Measurements from ENCODE around the gene DNAH17. TPM values are rescaled to one million over a fixed set of nuclear protein-coding genes. Genes with fewer than 3 reads are reported as not detected.

DNAH17 gene
- total RNA-seq, 3 donors from 2014 or later (not counting 1 experiment from before 2014, with no cell fraction given) = 0.16 to 0.25 (median 0.24) TPM

DNA sequence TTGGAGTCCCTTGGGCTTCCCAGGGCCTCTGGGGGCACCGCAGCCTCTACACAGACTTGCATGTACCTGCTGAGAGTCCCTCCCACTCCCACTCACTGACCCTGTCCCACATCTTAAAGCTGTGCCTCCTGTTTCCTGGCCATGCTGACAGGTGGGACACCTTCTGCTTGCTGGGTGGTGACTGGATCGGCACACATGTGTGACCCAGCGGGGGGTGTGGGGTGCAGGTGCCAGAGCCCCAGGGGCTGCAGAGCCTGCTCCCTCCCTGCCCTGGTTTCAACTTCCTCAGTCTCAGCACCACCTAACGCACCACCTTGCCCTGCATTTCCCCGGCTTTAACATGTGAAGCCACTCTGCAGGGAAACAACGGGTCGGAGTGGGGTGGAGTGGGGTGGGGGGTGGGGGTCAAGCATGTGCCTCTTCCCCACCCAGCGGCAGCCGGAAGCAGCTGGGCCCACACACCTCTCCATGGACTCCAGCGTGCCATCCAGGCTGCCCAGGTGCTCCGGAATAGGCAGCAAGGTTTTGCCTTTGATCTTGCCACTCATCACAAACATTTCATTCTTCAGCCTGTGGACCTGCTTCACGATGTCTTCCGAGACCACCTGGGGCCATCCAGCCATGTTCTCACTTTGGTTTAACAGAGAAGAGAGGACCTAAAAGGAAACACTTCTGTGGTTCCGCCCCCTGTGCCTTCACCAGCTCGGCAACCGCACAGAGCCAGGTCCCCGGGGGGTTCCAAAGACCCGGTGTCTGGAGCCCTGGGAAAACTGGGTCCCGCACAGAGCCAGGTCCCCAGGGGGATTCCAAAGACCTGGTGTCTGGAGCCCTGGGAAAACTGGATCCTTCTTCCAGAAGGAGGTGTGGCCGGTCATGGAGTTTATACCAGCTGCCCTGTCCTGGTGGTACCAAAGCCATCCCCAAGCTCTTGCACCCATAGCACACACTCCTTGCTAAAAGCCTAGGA, 4.7 kb downstream of the DNAH17 start:
- no peaks in the 10 kb centered on the region for H3K9me3 ChIP-seq (ENCODE audit: control insufficient read depth, insufficient read depth, low read length)
- intact Hi-C loops (cut with micrococcal nuclease) = no loop called here
- H3K27ac Mint-ChIP-seq = no peak overlapping the region

DNA sequence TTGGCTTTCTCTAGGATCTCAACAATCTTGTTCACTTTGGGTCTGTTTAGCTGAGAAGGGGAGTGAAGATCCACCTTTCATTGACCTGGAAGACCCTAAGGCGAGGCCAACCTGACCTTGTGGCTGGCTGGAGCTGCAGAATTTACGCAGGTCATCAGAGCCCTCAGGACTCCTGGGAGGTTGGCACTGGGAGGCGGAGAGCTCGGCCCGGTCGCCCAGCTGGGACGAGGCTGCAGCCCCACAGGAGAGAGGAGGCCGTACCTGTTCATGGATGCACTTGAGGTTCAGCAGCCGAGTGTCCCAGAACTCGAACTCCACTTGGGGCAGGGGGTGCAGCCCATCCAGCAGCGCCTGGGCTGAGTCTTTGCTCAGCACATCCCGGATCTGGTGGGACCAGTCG, 5.9 kb downstream of the DNAH17 start:
- H3K27me3 Mint-ChIP-seq (ENCODE audit: low read depth in 2 of 2) = no peaks in the 10 kb centered on the region
- no peak overlapping the region for H3K4me3 Mint-ChIP-seq
- Histone ChIP-seq H3K27me3 (ENCODE audit: control insufficient read depth, insufficient read depth, low read length) (no peaks in the 10 kb centered on the region), H3K4me3 (ENCODE audit: low read length) (no peak overlapping the region), H3K9me3 (ENCODE audit: control insufficient read depth, insufficient read depth, low read length) (no peaks in the 10 kb centered on the region), H3K27ac (ENCODE audit: low read length) (no peak overlapping the region), H3K36me3 (ENCODE audit: control insufficient read depth, insufficient read depth, low read length) (no peaks in the 10 kb centered on the region), H3K4me1 (ENCODE audit: control insufficient read depth, insufficient read depth, low read length) (no peaks in the 10 kb centered on the region)
- H3K27ac Mint-ChIP-seq = no peak overlapping the region
- intact Hi-C loops (cut with micrococcal nuclease) = no loop called here
- DNase-seq = no peak
- H3K36me3 Mint-ChIP-seq = no peaks in the 10 kb centered on the region
- no peak for ATAC-seq
- TF ChIP-seq, protein P1, sequence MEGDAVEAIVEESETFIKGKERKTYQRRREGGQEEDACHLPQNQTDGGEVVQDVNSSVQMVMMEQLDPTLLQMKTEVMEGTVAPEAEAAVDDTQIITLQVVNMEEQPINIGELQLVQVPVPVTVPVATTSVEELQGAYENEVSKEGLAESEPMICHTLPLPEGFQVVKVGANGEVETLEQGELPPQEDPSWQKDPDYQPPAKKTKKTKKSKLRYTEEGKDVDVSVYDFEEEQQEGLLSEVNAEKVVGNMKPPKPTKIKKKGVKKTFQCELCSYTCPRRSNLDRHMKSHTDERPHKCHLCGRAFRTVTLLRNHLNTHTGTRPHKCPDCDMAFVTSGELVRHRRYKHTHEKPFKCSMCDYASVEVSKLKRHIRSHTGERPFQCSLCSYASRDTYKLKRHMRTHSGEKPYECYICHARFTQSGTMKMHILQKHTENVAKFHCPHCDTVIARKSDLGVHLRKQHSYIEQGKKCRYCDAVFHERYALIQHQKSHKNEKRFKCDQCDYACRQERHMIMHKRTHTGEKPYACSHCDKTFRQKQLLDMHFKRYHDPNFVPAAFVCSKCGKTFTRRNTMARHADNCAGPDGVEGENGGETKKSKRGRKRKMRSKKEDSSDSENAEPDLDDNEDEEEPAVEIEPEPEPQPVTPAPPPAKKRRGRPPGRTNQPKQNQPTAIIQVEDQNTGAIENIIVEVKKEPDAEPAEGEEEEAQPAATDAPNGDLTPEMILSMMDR (IDR thresholded peaks at IDR 0.05) = no peak
- no peaks in the 10 kb centered on the region for H3K9me3 Mint-ChIP-seq
- 92% methylated on average over 13 of the region's 13 CpGs for WGBS (ENCODE audit: insufficient coverage)
- no peaks in the 10 kb centered on the region for H3K4me1 Mint-ChIP-seq

More for the DNA sequence above, 4.7 kb downstream of the DNAH17 start:
- Histone ChIP-seq H3K36me3 (ENCODE audit: control insufficient read depth, insufficient read depth, low read length) (no peaks in the 10 kb centered on the region), H3K4me1 (ENCODE audit: control insufficient read depth, insufficient read depth, low read length) (no peaks in the 10 kb centered on the region), H3K27ac (ENCODE audit: low read length) (no peak overlapping the region), H3K4me3 (ENCODE audit: low read length) (no peak overlapping the region), H3K27me3 (ENCODE audit: control insufficient read depth, insufficient read depth, low read length) (no peaks in the 10 kb centered on the region)
- TF ChIP-seq, protein P1 (IDR thresholded peaks at IDR 0.05) = no peak
- ATAC-seq = no peak
- no peaks in the 10 kb centered on the region for H3K4me1 Mint-ChIP-seq
- no peak for DNase-seq
- H3K9me3 Mint-ChIP-seq = no peaks in the 10 kb centered on the region
- 74% methylated on average over 16 of the region's 20 CpGs for whole genome bisulfite sequencing (ENCODE audit: insufficient coverage)
- no peak overlapping the region for H3K4me3 Mint-ChIP-seq
- H3K36me3 Mint-ChIP-seq = no peaks in the 10 kb centered on the region
- no peaks in the 10 kb centered on the region for H3K27me3 Mint-ChIP-seq (ENCODE audit: low read depth in 2 of 2)

DNA sequence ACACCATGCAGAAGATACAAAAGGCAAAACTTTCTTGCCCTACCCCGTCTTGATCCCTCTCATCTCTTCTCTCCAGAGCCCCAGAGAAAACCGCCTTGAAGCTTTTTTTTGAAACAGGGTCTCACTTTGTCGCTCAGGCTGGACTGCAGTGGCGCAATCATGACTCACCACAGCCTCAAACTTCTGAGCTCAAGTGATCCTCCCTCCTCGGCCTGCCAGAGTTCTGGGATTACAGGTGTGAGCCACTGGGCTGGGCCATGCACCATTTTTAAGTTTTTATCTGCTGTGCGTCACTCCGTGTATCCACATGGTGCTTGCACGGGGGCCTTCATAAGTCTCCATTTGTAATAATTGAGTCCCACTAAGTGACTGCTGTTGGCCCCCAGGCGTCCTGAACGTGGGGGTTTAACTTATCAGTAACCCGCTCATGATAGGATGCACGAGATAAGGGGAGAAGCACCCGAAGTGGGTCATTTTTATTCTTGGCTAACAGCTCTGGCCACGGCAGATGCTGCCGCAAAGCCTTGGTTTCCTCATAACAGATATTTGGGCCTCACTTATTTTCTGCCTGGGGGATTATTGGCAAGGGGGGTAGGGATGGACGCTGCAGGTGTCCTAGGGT, 8.6 kb downstream of the DNAH17 start:
- Histone ChIP-seq H3K4me1 (ENCODE audit: control insufficient read depth, insufficient read depth, low read length) (no peaks in the 10 kb centered on the region), H3K36me3 (ENCODE audit: control insufficient read depth, insufficient read depth, low read length) (no peaks in the 10 kb centered on the region), H3K27me3 (ENCODE audit: control insufficient read depth, insufficient read depth, low read length) (no peaks in the 10 kb centered on the region), H3K4me3 (ENCODE audit: low read length) (no peak overlapping the region), H3K27ac (ENCODE audit: low read length) (no peak overlapping the region), H3K9me3 (ENCODE audit: control insufficient read depth, insufficient read depth, low read length) (no peaks in the 10 kb centered on the region)
- Mint-ChIP-seq H3K9me3 (no peaks in the 10 kb centered on the region), H3K4me3 (no peak overlapping the region), H3K36me3 (no peaks in the 10 kb centered on the region), H3K27me3 (ENCODE audit: low read depth in 2 of 2) (no peaks in the 10 kb centered on the region), H3K27ac (no peak overlapping the region), H3K4me1 (no peaks in the 10 kb centered on the region)
- intact Hi-C loops (cut with micrococcal nuclease) = no loop called here
- DNase-seq (no peak), ATAC-seq (no peak)
- 82% methylated on average over 16 of the region's 16 CpGs for WGBS (ENCODE audit: insufficient coverage)
- TF ChIP-seq, protein P1 (IDR thresholded peaks at IDR 0.05) = no peak
